ENCODE measurements around the gene BRPF3.
"Not testable (repeated sequence)": the region's sequence is repeated elsewhere in the genome, so short reads cannot be mapped to it uniquely, and the experiment has no call there.

Gene BRPF3

DNA sequence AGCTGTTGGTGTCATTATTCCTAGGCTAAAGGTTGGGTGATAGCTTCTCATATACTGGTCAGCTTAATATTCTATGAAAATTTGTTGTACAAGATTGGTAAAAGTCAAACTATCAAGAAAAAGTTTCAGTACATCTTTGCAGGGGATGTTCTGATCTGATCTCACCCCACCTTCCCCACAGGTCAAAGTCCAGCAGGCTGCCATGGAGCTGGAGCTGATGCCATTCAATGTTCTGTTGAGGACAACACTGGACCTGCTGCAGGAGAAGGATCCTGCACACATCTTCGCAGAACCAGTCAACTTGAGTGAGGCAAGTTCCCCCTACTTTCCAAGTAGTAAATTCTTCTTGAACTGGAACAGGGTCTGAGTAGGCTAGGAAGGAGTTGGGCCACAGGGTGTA, 13.1 kb downstream of the BRPF3 start:
- no peak for DNase-seq (ENCODE audit: low read depth)
- TF ChIP-seq CTCF (conservative IDR thresholded peaks at IDR 0.05; ENCODE audit: low read depth, low read length), result no peak
- H3K4me3 ChIP-seq (ENCODE audit: low read length), result no peak overlapping the region

GRCh38 chr6:36210182-36210581, 13.6 kb downstream of the BRPF3 start:
- no peak overlapping the region for H3K4me3 ChIP-seq (ENCODE audit: low read length)
- TF ChIP-seq CTCF (conservative IDR thresholded peaks at IDR 0.05; ENCODE audit: low read depth, low read length), result no peak
- DNase-seq (ENCODE audit: low read depth), result no peak

DNA sequence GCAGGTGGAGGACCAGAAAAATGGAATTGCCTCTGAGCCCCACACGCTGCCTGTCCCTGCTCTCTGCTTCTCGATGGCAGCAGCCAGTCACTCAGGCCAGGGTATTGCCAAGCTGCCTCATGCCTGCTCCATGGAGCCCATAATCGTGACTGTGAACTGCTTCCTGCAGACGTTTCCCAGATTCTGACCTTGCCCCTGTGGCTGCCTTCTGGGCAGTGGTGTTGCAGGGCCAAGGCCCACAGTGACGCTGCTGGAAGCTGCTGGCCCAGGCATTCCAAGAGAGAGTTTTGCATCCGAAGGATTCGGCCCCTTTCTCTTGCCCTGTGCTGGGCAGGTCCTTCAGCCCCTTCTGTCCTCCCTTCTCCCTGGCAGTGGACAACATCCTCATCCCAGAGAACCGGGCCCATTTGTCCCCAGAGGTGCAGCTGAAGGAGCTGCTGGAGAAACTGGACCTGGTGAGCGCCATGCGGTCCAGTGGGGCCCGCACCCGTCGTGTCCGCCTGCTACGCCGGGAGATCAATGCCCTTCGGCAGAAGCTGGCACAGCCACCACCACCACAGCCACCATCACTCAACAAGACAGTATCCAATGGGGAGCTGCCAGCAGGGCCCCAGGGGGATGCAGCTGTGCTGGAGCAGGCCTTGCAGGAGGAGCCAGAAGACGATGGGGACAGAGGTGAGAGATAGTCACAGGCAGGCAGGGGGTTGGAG, 14.5 kb downstream of the BRPF3 start:
- no peak for TF ChIP-seq CTCF (conservative IDR thresholded peaks at IDR 0.05; ENCODE audit: low read depth, low read length)
- no peak overlapping the region for H3K4me3 ChIP-seq (ENCODE audit: low read length)
- DNase-seq (ENCODE audit: low read depth), result no peak

DNA sequence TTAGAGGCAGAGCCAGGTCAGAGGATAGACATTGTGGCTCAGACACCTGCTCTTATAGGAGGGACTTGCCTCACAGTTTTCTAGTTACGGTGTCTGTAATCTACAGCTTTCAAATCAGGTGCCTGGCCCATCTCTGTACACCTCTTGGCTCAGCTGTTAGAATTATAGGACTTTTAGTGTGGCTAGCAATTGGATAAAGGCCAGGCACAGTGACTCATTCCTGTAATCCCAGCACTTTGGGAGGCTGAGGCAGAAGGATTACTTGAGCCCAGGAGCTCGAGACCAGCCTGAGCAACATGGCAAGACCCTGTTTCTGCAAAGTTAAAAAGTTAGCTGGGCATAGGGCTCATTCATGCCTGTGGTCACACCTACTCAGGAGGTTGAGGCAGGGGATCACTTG, 20.0 kb downstream of the BRPF3 start:
- peak; percentile 12 for DNase-seq (ENCODE audit: low read depth)
- TF ChIP-seq CTCF (conservative IDR thresholded peaks at IDR 0.05; ENCODE audit: low read depth, low read length), result no peak
- no peak overlapping the region for H3K4me3 ChIP-seq (ENCODE audit: low read length)

DNA sequence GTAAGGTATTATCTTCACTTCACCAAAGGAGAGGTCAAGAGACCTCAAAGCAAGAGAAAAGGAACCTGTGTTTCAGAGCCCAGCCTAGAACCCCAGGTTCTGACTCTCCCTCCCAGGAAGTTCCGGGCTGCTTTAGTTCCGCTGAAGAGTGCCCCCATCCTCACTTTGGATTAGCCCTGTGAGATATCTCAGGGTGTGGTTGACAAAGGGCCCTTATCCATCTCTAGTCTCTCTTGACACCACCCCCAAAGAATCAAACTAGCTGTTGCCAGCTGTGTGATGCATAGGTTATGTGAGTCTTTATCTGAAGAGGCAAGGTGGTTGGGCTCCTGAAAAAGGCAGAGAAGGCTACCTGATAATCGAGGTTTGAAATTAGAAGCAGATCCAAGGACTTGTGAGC, 20.6 kb downstream of the BRPF3 start:
- H3K4me3 ChIP-seq (ENCODE audit: low read length), result no peak overlapping the region
- no peak for TF ChIP-seq CTCF (conservative IDR thresholded peaks at IDR 0.05; ENCODE audit: low read depth, low read length)
- DNase-seq (ENCODE audit: low read depth), result no peak

DNA sequence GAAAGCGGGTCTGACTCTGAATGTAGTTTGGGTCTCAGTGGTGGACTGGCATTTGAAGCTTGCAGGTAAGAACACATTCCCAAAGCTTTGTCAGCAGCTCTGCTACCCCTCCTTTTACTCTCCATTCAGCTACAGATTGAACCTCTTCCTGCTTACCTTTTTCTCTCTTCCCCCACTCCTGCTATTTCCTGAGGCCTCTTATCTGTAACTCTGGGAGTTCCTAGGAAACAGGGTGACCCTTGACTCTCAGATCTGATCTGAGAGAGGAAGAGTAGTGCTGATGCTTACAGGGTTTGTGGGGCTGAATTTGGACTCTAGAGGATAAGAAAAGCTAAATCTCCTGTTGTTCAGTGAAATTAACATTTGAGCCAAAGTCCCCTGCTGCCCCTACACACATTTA, 21.4 kb downstream of the BRPF3 start:
- DNase-seq (ENCODE audit: low read depth), result no peak
- TF ChIP-seq CTCF (conservative IDR thresholded peaks at IDR 0.05; ENCODE audit: low read depth, low read length), result no peak
- no peak overlapping the region for H3K4me3 ChIP-seq (ENCODE audit: low read length)

DNA sequence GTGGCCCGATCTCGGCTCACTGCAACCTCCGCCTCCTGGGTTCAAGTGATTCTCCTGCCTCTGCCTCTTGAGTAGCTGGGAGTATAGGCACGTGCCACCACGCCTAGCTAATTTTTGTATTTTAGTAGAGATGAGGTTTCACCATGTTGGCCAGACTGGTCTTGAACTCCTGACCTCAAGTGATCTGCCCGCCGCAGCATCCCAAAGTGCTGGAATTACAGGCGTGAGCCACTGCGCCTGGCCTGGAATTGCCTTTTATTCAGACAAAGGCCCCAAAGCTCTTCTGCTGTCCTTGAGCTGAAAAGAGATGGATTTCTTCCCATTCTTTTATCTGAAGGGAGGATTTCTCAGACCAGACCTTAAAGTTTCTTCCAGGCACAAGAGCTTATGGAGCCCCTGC, 22.0 kb downstream of the BRPF3 start:
- not testable (repeated sequence) for DNase-seq (ENCODE audit: low read depth); H3K4me3 ChIP-seq (ENCODE audit: low read length)
